OCI-LY1 (cell line): ENCODE data around the gene RPS6KA2.

Experiments
- H2AFZ ChIP-seq: fragments of 200-600 bp; sonication (generic), shearing (Covaris generic); 2 replicates; pipeline ENCODE4 v1.6.0; 2014; ENCODE audit warnings: antibody characterized with exemption, mild to moderate bottlenecking, low read length
- H3F3A ChIP-seq: fragments of 200-600 bp; sonication (generic), shearing (Covaris generic); 2 replicates; pipeline ENCODE4 v1.6.0; 2014; ENCODE audit warnings: mild to moderate bottlenecking, antibody characterized with exemption, low read length, moderate library complexity; ENCODE audit not compliant: insufficient read depth
- H3K27ac ChIP-seq: fragments of 200-600 bp; sonication (generic); 2 replicates; pipeline ENCODE4 v1.5.1; 2014; ENCODE audit warnings: low read length, mixed run types, mild to moderate bottlenecking, low read depth; ENCODE audit not compliant: poor library complexity, severe bottlenecking
- H3K27me3 ChIP-seq: fragments of 200-600 bp; sonication (generic); 2 replicates; pipeline ENCODE4 v1.6.0; 2014; ENCODE audit warnings: antibody characterized with exemption, mild to moderate bottlenecking, low read length, moderate library complexity; ENCODE audit not compliant: insufficient read depth
- H3K36me3 ChIP-seq: fragments of 200-600 bp; sonication (generic); 2 replicates; pipeline ENCODE4 v1.6.1; 2014; ENCODE audit warnings: mild to moderate bottlenecking, antibody characterized with exemption, low read length, moderate library complexity, mixed read lengths; ENCODE audit not compliant: insufficient read depth
- H3K4me1 ChIP-seq: fragments of 200-600 bp; sonication (generic); 2 replicates; pipeline ENCODE4 v1.5.1; 2014; ENCODE audit warnings: mild to moderate bottlenecking, low read length, moderate library complexity; ENCODE audit not compliant: insufficient read depth, severe bottlenecking
- H3K4me2 ChIP-seq: fragments of 200-600 bp; sonication (generic), shearing (Covaris generic); 2 replicates; pipeline ENCODE4 v1.6.1; 2014; ENCODE audit warnings: low read length
- H3K4me3 ChIP-seq: fragments of 200-600 bp; sonication (generic); 2 replicates; pipeline ENCODE4 v1.5.1; 2014; ENCODE audit warnings: low read length, low read depth, mild to moderate bottlenecking, mixed read lengths; ENCODE audit not compliant: poor library complexity, severe bottlenecking
- H3K79me2 ChIP-seq: fragments of 200-600 bp; shearing (Covaris generic); 2 replicates; pipeline ENCODE4 v1.6.1; 2016; ENCODE audit warnings: mixed run types, low read length, mixed read lengths; ENCODE audit not compliant: insufficient read depth
- H3K9ac ChIP-seq: fragments of 200-600 bp; sonication (generic), shearing (Covaris generic); 2 replicates; pipeline ENCODE4 v1.6.1; 2014; ENCODE audit warnings: mild to moderate bottlenecking, low read length, mixed read lengths
- H3K9me2 ChIP-seq: fragments of 200-600 bp; sonication (generic), shearing (Covaris generic); 2 replicates; pipeline ENCODE4 v1.6.1; 2014; ENCODE audit warnings: low read depth, mild to moderate bottlenecking, low read length, mixed read lengths
- H3K9me3 ChIP-seq: fragments of 200-600 bp; shearing (Covaris generic); 2 replicates; pipeline ENCODE4 v1.6.1; 2014; ENCODE audit warnings: low read length, mixed read lengths
- H4K20me1 ChIP-seq: fragments of 200-600 bp; sonication (generic), shearing (Covaris generic); 2 replicates; pipeline ENCODE4 v1.6.0; 2016; ENCODE audit warnings: mild to moderate bottlenecking, low read length; ENCODE audit not compliant: insufficient read depth
- CTCF ChIP-seq: fragments of 200-600 bp; sonication (generic), shearing (Covaris generic); IDR thresholded peaks from 2 replicates; pipeline ENCODE4 v1.5.1; 2017; ENCODE audit warnings: mild to moderate bottlenecking, antibody characterized with exemption, low read length, moderate library complexity, mixed read lengths
- EZH2 ChIP-seq: fragments of 200-600 bp; sonication (generic), shearing (Covaris generic); IDR thresholded peaks from 2 replicates; pipeline ENCODE4 v1.8.0; 2017; ENCODE audit warnings: borderline replicate concordance, mixed run types, mild to moderate bottlenecking, antibody characterized with exemption, low read length, moderate library complexity, mixed read lengths

RPS6KA2 gene

GRCh38 chr6:166498228-166498627 is 128.8 kb downstream of the RPS6KA2 start:
- Histone ChIP-seq H3K36me3 (no peaks in the 10 kb centered on the region; the same call in 1 of the 2 replicates), H3K27ac (no peak overlapping the region), H3K9ac (no peak overlapping the region), H3F3A (no peaks in the 10 kb centered on the region), H3K27me3 (peaks cover 12% of the 10 kb centered on the region), H3K9me3 (no peaks in the 10 kb centered on the region), H3K9me2 (no peaks in the 10 kb centered on the region), H3K4me3 (no peak overlapping the region), H4K20me1 (no peaks in the 10 kb centered on the region), H3K4me1 (no peaks in the 10 kb centered on the region), H3K4me2 (no peak overlapping the region), H2AFZ (no peak overlapping the region), H3K79me2 (no peaks in the 10 kb centered on the region)
- no peak for TF ChIP-seq EZH2
- no peak for TF ChIP-seq CTCF

GRCh38 chr6:166497087-166497899 is 129.8 kb downstream of the RPS6KA2 start:
- no peak overlapping the region for H3K27ac ChIP-seq
- no peaks in the 10 kb centered on the region for H3K79me2 ChIP-seq
- H2AFZ ChIP-seq, result no peak overlapping the region
- peaks cover 12% of the 10 kb centered on the region for H3K27me3 ChIP-seq
- no peaks in the 10 kb centered on the region for H3K4me1 ChIP-seq
- H3F3A ChIP-seq, result no peaks in the 10 kb centered on the region
- no peak overlapping the region for H3K4me3 ChIP-seq
- H3K9me3 ChIP-seq, result no peaks in the 10 kb centered on the region
- TF ChIP-seq CTCF (no peak), EZH2 (no peak)
- no peak overlapping the region for H3K4me2 ChIP-seq
- H3K9ac ChIP-seq, result no peak overlapping the region
- H4K20me1 ChIP-seq, result no peaks in the 10 kb centered on the region
- H3K36me3 ChIP-seq, result no peaks in the 10 kb centered on the region; the same call in 1 of the 2 replicates
- no peaks in the 10 kb centered on the region for H3K9me2 ChIP-seq

- Histone ChIP-seq H3F3A (no peaks in the 10 kb centered on the region), H3K27ac (no peak overlapping the region), H3K9me2 (no peaks in the 10 kb centered on the region), H4K20me1 (no peaks in the 10 kb centered on the region), H3K9me3 (no peaks in the 10 kb centered on the region), H3K4me1 (no peaks in the 10 kb centered on the region), H3K9ac (no peak overlapping the region), H3K27me3 (peaks cover 12% of the 10 kb centered on the region; the same call in 1 of the 2 replicates), H3K36me3 (no peaks in the 10 kb centered on the region; the same call in 1 of the 2 replicates), H3K79me2 (no peaks in the 10 kb centered on the region), H3K4me3 (no peak overlapping the region), H3K4me2 (no peak overlapping the region), H2AFZ (no peak overlapping the region)
- no peak for TF ChIP-seq EZH2
- TF ChIP-seq CTCF, result no peak
Measured at GRCh38 chr6:166496460-166496859, 130.6 kb downstream of the RPS6KA2 start.
